Natural killer cell (primary cell): ENCODE measurements around the gene PROB1. TPM values are rescaled to one million over a fixed set of nuclear protein-coding genes. Genes with fewer than 3 reads are reported as not detected.
A peak's percentile ranks its signal among the peaks of the same experiment; 100 is the strongest.

Experiments used
- ATAC-seq, 3 donors: fragments of 150-1000 bp in 2 of 3; fragments of 200-7000 bp in 1 of 3; cut with Tn5 transposase; 1 replicate in 1 of 3; 2 replicates in 2 of 3; pipeline ENCODE4 v1.10.0; 2021; ENCODE audit warnings: mild to moderate bottlenecking in 2 of 3, moderate library complexity in 2 of 3
- DNase-seq, 2 donors: peaks; one replicate each; pipeline versions ENCODE4 v3.0.0 to v3.0.0-alpha.2; 2013 to 2021; ENCODE audit warnings: mixed read lengths in 1 of 2
- H3K27ac ChIP-seq: one replicate; pipeline ENCODE4 v1.5.1; 2013; ENCODE audit warnings: mild to moderate bottlenecking, low read length
- H3K27me3 ChIP-seq: one replicate; pipeline ENCODE4 v1.6.1; 2013; ENCODE audit warnings: low read length; ENCODE audit not compliant: control insufficient read depth, insufficient read depth
- H3K36me3 ChIP-seq: one replicate; pipeline ENCODE4 v1.6.1; 2013; ENCODE audit warnings: low read length; ENCODE audit not compliant: control insufficient read depth, insufficient read depth
- H3K4me1 ChIP-seq: one replicate; pipeline ENCODE4 v1.6.1; 2013; ENCODE audit warnings: low read length; ENCODE audit not compliant: control insufficient read depth, insufficient read depth
- H3K4me3 ChIP-seq: one replicate; pipeline ENCODE4 v1.5.1; 2013; ENCODE audit warnings: low read length
- H3K9me3 ChIP-seq: one replicate; pipeline ENCODE4 v1.6.1; 2013; ENCODE audit warnings: low read length; ENCODE audit not compliant: control insufficient read depth, insufficient read depth
- H3K27ac Mint-ChIP-seq, 2 donors: one replicate each; pipeline ENCODE4 v1.8.0; 2022; ENCODE audit warnings: mild to moderate bottlenecking in 2 of 2, mixed read lengths in 2 of 2, moderate library complexity in 1 of 2
- H3K27me3 Mint-ChIP-seq, 2 donors: one replicate each; pipeline ENCODE4 v1.8.0; 2022; ENCODE audit warnings: low read depth in 2 of 2, mixed read lengths in 2 of 2
- H3K36me3 Mint-ChIP-seq: one replicate; pipeline ENCODE4 v1.8.0; 2022; ENCODE audit warnings: mixed read lengths
- H3K4me1 Mint-ChIP-seq, 2 donors: one replicate each; pipeline ENCODE4 v1.8.0; 2022; ENCODE audit warnings: mixed read lengths in 2 of 2
- H3K4me3 Mint-ChIP-seq: one replicate; pipeline ENCODE4 v1.8.0; 2022; ENCODE audit warnings: mild to moderate bottlenecking, moderate library complexity, mixed read lengths
- H3K9me3 Mint-ChIP-seq, 2 donors: one replicate each; pipeline ENCODE4 v1.8.0; 2022; ENCODE audit warnings: mixed read lengths in 2 of 2
- CTCF ChIP-seq: fragments of 200-600 bp; IDR thresholded peaks from one replicate; pipeline ENCODE4 v1.8.0; 2022; ENCODE audit warnings: antibody characterized with exemption
- WGBS: methylation state at CpG from one replicate; pipeline ENCODE4 v1.1.7; 2013; ENCODE audit warnings: missing lambda C conversion rate; ENCODE audit not compliant: insufficient coverage; 5-methylcytosine and 5-hydroxymethylcytosine counted together
- intact Hi-C: fragments of 100-400 bp; cut with micrococcal nuclease; formaldehyde crosslinking; loops from one replicate; pipeline ENCODE4 v1.14.2; 2022
- total RNA-seq, 4 donors: library from RNA; stranded (reverse); fragments of 120-200 nt in 1 of 4; gene quantifications; one replicate each; pipeline versions ENCODE4 v1.2.3 to v1.2.4, GENCODE V29; 2013 to 2022

PROB1 gene
- total RNA-seq, 3 donors from 2014 or later (not counting 1 experiment from before 2014, with no cell fraction given): 0.91 to 1.0 (median 0.96) TPM

- Histone ChIP-seq H3K4me3 (no peak overlapping the region), H3K27me3 (no peaks in the 10 kb centered on the region), H3K36me3 (no peaks in the 10 kb centered on the region), H3K27ac (peak overlapping the region; percentile 1), H3K4me1 (peaks cover 20% of the 10 kb centered on the region), H3K9me3 (no peaks in the 10 kb centered on the region)
- intact Hi-C loops: no loop called here
- Mint-ChIP-seq H3K4me1 (peaks cover 22% of the 10 kb centered on the region in 2 donors), H3K36me3 (no peaks in the 10 kb centered on the region), H3K27me3 (no peaks in the 10 kb centered on the region), H3K4me3 (no peak overlapping the region), H3K9me3 (no peaks in the 10 kb centered on the region), H3K27ac (no peak overlapping the region)
- no peak for DNase-seq
- no peak for ATAC-seq
- no peak for TF ChIP-seq CTCF
These were observed 12.6 kb upstream of the PROB1 start for GRCh38 chr5:139407517-139407916.

GRCh38 chr5:139406963-139407362 lies 12.1 kb upstream of the PROB1 start:
- Mint-ChIP-seq H3K4me3 (no peak overlapping the region), H3K9me3 (no peaks in the 10 kb centered on the region), H3K27ac (no peak overlapping the region), H3K4me1 (peaks cover 22% of the 10 kb centered on the region in 2 donors), H3K36me3 (no peaks in the 10 kb centered on the region), H3K27me3 (no peaks in the 10 kb centered on the region)
- WGBS: 98% methylated on average over 2 of the region's 2 CpGs
- intact Hi-C loops: no loop called here
- no peak overlapping the region for H3K4me3 ChIP-seq
- no peak for TF ChIP-seq CTCF
- no peak for ATAC-seq
- H3K36me3 ChIP-seq: no peaks in the 10 kb centered on the region
- peaks cover 20% of the 10 kb centered on the region for H3K4me1 ChIP-seq
- no peaks in the 10 kb centered on the region for H3K27me3 ChIP-seq
- no peak for DNase-seq
- no peaks in the 10 kb centered on the region for H3K9me3 ChIP-seq
- peak overlapping the region; percentile 1 for H3K27ac ChIP-seq

- Mint-ChIP-seq H3K4me3 (peak overlapping the region; percentile 96), H3K27me3 (no peaks in the 10 kb centered on the region), H3K9me3 (no peaks in the 10 kb centered on the region), H3K36me3 (no peaks in the 10 kb centered on the region), H3K4me1 (peaks cover 23 to 25% of the 10 kb centered on the region in 2 donors), H3K27ac (peak overlapping the region; percentile 94 to 99)
- DNase-seq (no peak), ATAC-seq (no peak)
- Histone ChIP-seq H3K4me3 (peak overlapping the region; percentile 61), H3K4me1 (peaks cover 22% of the 10 kb centered on the region), H3K27ac (peak overlapping the region; percentile 89), H3K36me3 (no peaks in the 10 kb centered on the region), H3K27me3 (no peaks in the 10 kb centered on the region), H3K9me3 (no peaks in the 10 kb centered on the region)
- no peak for TF ChIP-seq CTCF
- WGBS: 83% methylated on average over 5 of the region's 5 CpGs
- intact Hi-C loops: loop anchor here (5.0 kb wide), 1 partner anchor 53 kb away; no protein-coding TSS in a partner anchor
These were observed 9.6 kb upstream of the PROB1 start for GRCh38 chr5:139404484-139404840.

- no peaks in the 10 kb centered on the region for H3K27me3 Mint-ChIP-seq
- no peak for TF ChIP-seq CTCF
- Histone ChIP-seq H3K4me1 (peaks cover 25% of the 10 kb centered on the region), H3K27ac (peak within 1 kb of the TSS; percentile 89), H3K4me3 (peak within 1 kb of the TSS; percentile 61), H3K9me3 (no peaks in the 10 kb centered on the region), H3K36me3 (no peaks in the 10 kb centered on the region), H3K27me3 (no peaks in the 10 kb centered on the region)
- peak within 1 kb of the TSS; percentile 94 to 99 for H3K27ac Mint-ChIP-seq
- peak within 1 kb of the TSS; percentile 96 for H3K4me3 Mint-ChIP-seq
- DNase-seq (peak; percentile 96 to 98), ATAC-seq (peak; percentile 92 to 97 (median 92))
- intact Hi-C loops: loop anchor here (5.0 kb wide), 1 partner anchor 53 kb away; no protein-coding TSS in a partner anchor
- no peaks in the 10 kb centered on the region for H3K36me3 Mint-ChIP-seq
- H3K4me1 Mint-ChIP-seq: peaks cover 28 to 30% of the 10 kb centered on the region in 2 donors
- H3K9me3 Mint-ChIP-seq: no peaks in the 10 kb centered on the region
- under 1% methylated on average over 41 of the region's 41 CpGs for WGBS
These were observed 9.0 kb upstream of the PROB1 start, which contains the start of gene SPATA24 for GRCh38 chr5:139403787-139404483. Gene SPATA24, minus strand, starts transcription at chr5:139404089. Its CDS starts 29 bp downstream, at chr5:139404060.
